GM19438 (cell line): ENCODE results near the gene ZNF711.
"Not testable (repeated sequence)": the region's sequence is repeated elsewhere in the genome, so short reads cannot be mapped to it uniquely, and the experiment has no call there.

Source experiments
- ATAC-seq: cut with Tn5 transposase; IDR thresholded peaks from one replicate; pipeline ENCODE4 v1.9.1; 2021; ENCODE audit warnings: low read depth; ENCODE audit not compliant: unreplicated experiment

Gene ZNF711

GRCh38 chrX:85243761-85244449 is at the start of gene ZNF711, which contains the start of gene SATL1:
ZNF711 (plus strand) TSS chrX:85243991; CDS start chrX:85247573, 3,582 bp downstream.
SATL1 (minus strand) TSS chrX:85243779; CDS start chrX:85108968, 134,811 bp downstream.
- peak; percentile 56 for ATAC-seq

DNA sequence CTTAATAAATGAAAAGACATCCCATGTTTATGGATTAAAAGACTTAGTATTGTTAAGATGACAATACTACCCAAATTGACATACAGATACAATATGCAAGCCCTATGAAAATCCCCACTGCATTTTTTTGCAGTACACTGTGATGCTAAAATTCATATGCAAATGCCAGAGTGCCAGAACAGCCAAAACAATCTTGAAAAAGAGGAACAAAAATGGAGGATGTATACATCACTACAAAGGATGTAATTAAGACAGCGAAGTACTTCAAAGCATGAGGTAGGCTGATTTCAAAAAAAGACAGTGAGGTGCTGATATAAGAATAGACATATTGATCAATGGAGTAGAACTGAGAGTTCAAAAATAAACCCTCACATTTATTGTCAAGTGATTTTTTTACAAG is 47.5 kb upstream of the ZNF711 start:
- ATAC-seq, result no peak

GRCh38 chrX:85203461-85203970 is 40.3 kb upstream of the ZNF711 start:
- no peak for ATAC-seq

DNA sequence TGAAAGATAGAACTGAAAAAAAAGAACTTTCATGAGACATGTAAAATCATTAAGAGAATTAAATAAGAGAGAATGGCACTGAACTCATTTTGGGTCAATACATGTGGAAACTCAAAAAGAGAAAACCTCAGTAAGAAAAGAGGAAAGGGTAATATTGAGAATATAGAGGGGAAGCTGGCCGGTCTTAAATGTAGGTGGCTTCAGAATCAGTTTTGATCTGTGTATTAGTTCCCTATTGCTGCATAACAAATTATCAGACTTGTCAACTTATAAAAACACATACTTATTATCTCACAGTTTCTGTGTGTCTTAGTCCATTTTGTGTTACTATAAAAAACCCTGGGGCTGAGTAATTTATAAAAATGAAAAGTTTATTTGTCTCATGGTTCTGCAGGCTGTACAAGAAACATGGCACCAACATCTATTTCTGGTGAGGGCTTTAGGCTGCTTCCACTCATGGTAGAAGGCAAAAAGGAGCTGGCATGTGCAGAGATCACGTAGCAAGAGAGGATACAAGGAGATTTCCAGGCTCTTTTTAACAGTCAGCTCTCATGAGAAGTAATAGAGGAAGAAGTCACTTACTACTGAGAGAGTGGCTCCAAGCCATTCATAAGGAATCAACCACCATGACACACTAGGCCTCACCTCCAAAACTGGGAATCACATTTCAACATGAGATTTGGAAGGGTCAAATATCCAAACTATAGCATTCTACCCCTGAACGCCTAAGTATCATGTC is 29.8 kb upstream of the ZNF711 start:
- no peak for ATAC-seq

GRCh38 chrX:85215946-85216345 is 27.8 kb upstream of the ZNF711 start:
- ATAC-seq, result no peak

DNA sequence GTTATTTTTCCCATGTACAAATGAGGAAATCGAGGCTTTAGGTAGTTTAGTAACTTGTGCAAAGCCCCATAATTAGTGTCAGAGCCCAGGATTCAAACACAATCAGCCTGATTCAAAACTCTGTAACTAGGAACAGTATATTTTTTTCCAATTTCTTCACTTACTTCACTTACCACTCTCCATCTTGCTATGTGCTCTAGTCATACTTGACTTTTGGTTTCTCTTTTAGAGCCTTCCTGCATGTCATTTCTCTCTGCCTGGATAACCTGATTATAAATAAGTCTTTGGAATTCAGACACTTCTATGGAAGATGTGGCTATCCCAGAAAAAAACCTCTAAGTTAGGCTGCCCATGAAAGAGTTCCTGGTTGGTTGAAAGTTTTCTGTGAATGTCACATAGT is 22.4 kb upstream of the ZNF711 start:
- ATAC-seq, result no peak

- ATAC-seq, result no peak
Measured at GRCh38 chrX:85223359-85223758, 20.4 kb upstream of the ZNF711 start.

DNA sequence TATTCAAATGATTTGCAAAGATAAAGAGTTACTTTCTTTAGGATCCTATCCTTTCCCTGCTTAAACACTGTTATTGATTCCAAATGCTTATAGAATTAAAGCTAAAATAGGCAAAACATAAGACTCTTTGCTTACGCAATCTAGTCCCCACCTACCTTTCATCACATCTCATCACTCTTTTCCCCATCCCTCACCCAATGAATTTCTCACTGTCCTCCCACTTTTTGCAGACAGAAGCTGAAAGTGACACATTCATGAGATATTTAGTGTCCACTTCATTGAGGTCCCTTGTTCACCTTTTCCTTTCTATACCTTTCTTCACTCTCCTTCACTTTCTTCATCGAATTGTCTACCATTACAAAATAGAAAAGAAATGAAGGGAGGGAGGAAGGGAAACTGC is 636 bp upstream of the ZNF711 start:
- no peak for ATAC-seq

- ATAC-seq, result peak; percentile 50
Measured at GRCh38 chrX:85244450-85245211, 840 bp downstream of the ZNF711 start.

DNA sequence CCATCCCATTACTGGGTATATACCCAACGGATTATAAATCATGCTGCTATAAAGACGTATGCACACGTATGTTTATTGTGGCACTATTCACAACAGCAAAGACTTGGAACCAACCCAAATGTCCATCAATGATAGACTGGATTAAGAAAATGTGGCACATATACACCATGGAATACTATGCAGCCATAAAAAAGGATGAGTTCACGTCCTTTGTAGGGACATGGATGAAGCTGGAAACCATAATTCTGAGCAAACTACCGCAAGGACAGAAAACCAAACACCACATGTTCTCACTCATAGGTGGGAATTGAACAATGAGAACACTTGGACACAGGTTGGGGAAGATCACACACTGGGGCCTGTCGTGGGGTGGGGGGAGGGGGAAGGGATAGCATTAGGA is 41.5 kb downstream of the ZNF711 start:
- ATAC-seq, result not testable (repeated sequence)

- ATAC-seq, result no peak
Measured at GRCh38 chrX:85288992-85289723, 45.4 kb downstream of the ZNF711 start.

DNA sequence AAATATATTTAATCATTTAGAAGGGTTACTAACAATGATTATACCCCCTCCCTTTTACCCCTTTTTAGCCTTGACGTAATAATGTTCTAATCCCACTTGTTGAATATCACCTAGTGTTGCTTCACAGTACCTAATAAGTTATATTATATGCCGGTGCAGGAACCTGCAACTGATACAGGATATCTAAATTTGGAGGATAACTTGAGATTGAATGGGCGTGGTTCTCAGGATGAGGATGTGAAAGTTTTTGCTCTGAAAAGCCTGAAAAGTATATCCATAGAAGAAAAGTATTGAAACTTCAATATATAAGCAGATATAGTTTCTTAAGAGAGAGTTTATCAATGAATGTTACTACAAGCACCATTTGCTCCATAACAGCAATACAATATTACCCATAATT is 59.8 kb downstream of the ZNF711 start:
- peak; percentile 75 for ATAC-seq

DNA sequence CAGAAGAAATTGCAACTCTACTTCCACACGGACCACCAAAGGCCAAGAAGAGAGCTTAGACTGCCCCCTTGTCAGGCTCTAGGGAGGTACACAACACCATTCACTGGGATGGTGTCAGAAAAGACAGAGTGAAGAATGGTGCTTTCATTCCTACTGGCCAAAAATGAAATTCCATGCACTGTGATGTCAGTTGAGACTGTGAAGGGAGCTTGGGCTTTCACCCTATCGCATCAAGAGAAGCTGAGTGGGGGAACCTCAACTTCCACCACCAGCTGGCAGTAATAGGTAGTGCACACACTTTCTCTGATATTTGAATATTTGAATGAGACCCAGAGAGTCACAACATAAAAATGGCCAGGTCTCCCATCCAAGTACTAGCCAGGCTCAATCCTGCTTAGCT is 65.9 kb downstream of the ZNF711 start:
- ATAC-seq, result no peak

- not testable (repeated sequence) for ATAC-seq
Measured at GRCh38 chrX:85311348-85311747, 67.6 kb downstream of the ZNF711 start.
